K562 (cell line): Measurements from ENCODE around the gene OOSP2.

Experiments
- CHD2 ChIP-seq: IDR thresholded peaks from 2 replicates; pipeline ENCODE4 v1.6.1; 2011; ENCODE audit warnings: low read depth, low read length
- HDGF ChIP-seq: fragments of 450-650 bp; IDR thresholded peaks from 2 replicates; pipeline ENCODE4 v1.6.1; 2016
- HIVEP1 ChIP-seq: fragments of 250-450 bp; sonication (Bioruptor Pico); IDR thresholded peaks from 2 replicates; pipeline ENCODE4 v1.4.0; 2020; ENCODE audit warnings: mild to moderate bottlenecking
- MAFK ChIP-seq: IDR thresholded peaks from 2 replicates; pipeline ENCODE4 v1.6.1; 2011; ENCODE audit warnings: low read length, improper control_type of control experiment
- NBN ChIP-seq: fragments of 450-650 bp; IDR thresholded peaks from 2 replicates; pipeline ENCODE4 v1.6.1; 2016; ENCODE audit warnings: low read depth, mild to moderate bottlenecking
- POLR2A ChIP-seq: fragments of 450-650 bp; conservative IDR thresholded peaks from 2 replicates; pipeline ENCODE4 v1.6.1; 2016
- TF ChIP-seq, protein P1 (sequence below), 3 experiments: IDR thresholded peaks in 2 of 3; conservative IDR thresholded peaks in 1 of 3; 2 replicates each; pipeline ENCODE4 v1.5.1; 2011 to 2012; ENCODE audit warnings: low read length in 3 of 3, mild to moderate bottlenecking in 3 of 3, control low read depth in 2 of 3, improper control_type of control experiment in 1 of 3, inconsistent platforms in 1 of 3, low read depth in 1 of 3, mixed read lengths in 1 of 3, moderate library complexity in 1 of 3; ENCODE audit not compliant: insufficient read depth in 2 of 3

DNA sequence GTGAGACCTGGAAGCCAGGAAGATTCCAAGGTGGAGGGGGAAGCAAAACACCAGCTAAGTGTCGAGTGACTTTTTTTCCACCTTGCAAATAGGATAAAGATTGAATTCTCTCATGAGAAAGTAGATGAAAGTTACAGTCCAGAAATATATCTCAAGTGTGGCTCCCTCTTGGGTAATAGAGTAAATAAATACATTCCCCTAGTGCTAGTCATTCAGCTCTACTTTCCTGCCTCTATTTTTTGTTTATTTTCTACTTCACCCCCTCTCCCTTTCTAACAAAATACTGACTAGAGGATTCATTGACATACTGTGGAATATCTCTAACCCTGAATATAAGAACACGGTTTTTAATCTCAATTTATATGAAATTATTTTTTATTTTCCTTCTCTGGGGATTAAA is 42.4 kb upstream of the OOSP2 start:
- TF ChIP-seq, protein P1, sequence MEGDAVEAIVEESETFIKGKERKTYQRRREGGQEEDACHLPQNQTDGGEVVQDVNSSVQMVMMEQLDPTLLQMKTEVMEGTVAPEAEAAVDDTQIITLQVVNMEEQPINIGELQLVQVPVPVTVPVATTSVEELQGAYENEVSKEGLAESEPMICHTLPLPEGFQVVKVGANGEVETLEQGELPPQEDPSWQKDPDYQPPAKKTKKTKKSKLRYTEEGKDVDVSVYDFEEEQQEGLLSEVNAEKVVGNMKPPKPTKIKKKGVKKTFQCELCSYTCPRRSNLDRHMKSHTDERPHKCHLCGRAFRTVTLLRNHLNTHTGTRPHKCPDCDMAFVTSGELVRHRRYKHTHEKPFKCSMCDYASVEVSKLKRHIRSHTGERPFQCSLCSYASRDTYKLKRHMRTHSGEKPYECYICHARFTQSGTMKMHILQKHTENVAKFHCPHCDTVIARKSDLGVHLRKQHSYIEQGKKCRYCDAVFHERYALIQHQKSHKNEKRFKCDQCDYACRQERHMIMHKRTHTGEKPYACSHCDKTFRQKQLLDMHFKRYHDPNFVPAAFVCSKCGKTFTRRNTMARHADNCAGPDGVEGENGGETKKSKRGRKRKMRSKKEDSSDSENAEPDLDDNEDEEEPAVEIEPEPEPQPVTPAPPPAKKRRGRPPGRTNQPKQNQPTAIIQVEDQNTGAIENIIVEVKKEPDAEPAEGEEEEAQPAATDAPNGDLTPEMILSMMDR (IDR thresholded peaks at IDR 0.05 in 2 of 3, conservative IDR thresholded peaks at IDR 0.05 in 1 of 3; ENCODE audit: insufficient read depth in 2 of 3, low read depth in 1 of 3, low read length in 3 of 3), result no peak
- TF ChIP-seq POLR2A (no peak), CHD2 (no peak), NBN (no peak), HDGF (no peak), MAFK (no peak), HIVEP1 (CRISPR knock-in tag) (no peak)
